COLO829 (cell line): ENCODE data around the gene ZSCAN18.

Experiments
- DNase-seq: peaks from one replicate; pipeline ENCODE4 v3.0.0; 2012; ENCODE audit warnings: low spot score

The ZSCAN18 gene

DNA sequence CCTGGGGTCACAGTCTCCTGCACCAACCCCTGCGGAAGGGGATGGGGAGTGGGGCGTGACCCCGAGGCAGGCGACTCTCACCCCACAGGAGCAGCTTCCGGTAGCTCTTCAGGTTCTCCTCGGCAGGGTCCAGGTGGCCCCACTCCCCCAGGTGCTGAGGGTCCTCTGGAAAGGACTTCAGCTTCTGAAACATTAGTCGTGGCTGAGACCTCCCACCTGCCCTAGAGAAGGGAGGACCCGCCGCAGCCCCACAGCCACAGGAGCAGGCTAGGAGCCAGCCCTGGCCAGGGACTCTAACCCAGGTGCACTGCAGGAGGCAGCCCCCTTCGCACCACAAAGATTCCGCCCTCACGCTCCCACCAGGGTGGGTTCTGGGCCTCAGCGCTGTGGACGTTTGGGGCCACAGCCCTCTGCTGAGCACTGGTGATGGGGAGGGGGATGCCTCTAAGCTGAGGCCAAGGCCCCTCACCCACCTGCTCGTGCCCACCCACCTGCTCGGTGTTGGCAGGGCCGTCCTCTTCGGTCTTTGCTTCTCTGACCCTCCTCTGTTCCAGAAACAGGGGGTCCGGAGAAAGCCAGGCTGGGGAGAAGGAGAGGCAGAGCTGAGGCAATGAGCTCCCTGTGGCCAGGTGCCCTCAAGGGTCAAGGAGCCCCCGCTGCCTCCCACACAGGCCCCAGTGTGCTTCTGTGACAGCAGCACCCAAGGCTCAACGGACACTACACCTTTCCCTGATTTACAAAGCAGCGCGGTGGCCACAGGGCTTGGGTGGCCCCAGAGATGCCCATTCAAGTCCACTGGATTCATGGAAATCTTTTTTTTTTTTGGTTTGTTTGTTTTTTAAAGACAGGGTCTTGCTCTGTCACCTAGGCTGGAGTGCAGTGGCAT lies 11.0 kb downstream of the ZSCAN18 start:
- DNase-seq, result no peak

DNA sequence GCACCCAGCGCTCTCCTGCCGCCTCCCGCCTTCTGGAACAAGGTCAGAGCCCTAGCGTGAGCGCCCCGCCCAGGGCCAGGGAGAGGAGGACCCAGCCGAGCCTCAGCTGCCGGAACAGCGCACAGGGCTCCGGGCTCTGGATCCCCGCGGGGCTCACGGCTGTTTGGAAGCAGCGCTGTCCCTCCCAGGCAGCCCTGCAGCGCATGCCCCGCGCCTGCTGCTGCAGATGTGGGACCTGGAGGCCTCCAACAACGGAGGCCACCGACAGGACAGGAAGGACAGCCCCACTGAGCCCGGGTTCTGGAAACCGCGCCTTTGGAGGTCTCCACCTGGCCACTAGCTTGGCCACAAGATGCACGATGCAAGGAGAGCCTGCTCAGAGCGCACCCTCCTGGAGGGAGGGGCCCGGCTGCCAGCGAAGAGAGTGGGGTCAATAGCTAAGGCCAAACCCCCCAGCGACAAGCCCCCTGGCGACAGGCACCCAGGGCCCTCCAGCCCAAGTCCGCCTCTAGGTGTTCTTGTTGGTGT lies 12.6 kb downstream of the ZSCAN18 start:
- no peak for DNase-seq

DNA sequence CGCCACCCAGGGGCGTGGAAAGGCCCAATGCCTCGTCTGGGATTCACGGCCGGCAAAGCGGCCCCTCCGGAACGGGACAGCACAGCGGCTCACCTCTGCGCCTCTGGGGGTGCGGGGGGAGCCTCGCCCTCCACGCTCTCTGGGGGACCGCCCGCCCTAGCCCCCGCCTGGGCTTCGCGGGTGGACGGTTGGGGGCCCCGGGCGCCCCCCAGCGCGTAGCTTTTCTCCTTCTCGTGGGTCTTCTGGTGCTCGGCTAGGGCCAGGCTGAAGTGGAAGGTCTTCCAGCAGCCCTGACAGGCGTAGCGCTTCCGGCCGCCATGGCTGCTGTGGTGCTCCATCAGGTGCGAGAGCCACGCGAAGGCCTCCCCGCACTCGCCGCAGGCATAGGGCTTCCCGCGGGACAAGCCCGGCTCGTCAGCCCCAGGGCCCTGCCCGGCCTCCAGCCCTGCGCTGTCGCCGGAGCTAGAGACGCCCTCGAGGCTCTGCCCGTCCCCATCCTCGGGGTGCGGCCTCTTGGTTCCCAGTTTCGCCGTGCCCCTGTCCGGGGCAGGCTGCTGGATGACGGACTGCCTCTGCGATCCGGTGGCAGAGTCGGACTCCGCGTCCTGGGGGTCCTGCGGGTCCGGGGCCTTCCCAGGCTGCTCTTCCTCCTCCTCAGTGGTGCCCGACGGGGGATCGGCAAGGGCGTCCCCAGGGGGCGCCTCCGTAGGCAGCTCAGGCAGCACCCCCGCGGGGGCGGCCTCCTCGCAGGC lies 13.3 kb downstream of the ZSCAN18 start:
- DNase-seq, result no peak

DNA sequence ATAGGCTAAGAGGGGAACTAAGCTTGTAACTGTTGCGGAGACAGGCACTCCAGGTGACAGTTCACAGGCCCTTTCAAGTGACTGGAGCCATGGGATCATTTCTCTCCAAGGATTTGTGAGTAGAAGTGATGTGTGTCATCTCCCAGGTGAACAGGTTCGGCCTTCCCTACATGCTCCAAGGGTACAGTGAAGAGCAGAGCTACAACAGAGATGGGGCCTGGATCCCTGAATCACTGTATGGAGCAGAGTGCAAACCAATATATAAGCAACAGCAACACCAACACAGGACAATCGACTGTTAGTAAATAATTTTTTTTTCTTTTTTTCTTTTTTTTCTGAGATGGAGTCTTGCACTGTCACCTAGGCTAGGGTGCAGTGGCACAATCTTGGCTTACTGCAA lies 15.0 kb downstream of the ZSCAN18 start:
- DNase-seq, result no peak

DNA sequence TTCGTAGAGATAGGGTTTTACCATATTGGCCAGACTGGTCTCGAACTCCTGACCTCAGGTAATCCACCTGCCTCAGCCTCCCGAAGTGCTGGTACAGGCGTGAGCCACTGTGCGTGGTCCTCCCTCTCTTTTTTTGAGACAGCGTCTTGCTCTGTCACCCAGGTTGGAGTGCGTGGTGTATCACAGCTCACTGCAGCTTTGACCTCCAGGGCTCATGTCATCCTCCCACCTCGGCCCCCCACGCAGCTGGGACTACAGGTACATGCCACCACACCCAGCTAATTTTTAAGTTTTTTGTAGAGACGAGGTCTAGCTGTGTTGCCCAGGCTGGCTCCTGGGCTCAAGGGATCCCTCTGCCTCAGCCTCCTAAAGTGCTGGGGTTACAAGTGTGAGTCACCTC lies 18.2 kb downstream of the ZSCAN18 start:
- DNase-seq, result no peak

DNA sequence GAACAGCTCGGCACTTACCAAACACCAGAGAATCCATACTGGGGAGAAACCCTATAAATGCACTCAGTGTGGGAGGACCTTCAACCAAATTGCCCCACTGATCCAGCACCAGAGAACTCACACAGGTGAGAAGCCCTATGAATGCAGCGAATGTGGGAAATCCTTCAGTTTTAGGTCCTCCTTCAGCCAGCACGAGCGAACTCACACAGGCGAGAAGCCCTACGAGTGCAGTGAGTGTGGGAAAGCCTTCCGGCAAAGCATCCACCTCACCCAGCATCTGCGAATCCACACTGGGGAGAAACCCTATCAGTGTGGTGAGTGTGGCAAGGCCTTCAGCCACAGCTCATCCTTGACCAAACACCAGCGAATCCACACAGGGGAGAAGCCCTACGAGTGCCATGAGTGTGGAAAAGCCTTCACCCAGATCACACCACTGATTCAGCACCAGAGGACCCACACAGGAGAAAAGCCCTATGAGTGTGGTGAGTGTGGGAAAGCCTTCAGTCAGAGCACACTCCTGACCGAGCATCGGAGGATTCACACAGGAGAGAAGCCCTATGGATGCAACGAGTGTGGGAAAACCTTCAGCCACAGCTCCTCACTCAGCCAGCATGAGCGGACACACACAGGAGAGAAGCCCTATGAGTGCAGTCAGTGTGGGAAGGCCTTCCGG lies 30.7 kb downstream of the ZSCAN18 start:
- DNase-seq, result no peak

DNA sequence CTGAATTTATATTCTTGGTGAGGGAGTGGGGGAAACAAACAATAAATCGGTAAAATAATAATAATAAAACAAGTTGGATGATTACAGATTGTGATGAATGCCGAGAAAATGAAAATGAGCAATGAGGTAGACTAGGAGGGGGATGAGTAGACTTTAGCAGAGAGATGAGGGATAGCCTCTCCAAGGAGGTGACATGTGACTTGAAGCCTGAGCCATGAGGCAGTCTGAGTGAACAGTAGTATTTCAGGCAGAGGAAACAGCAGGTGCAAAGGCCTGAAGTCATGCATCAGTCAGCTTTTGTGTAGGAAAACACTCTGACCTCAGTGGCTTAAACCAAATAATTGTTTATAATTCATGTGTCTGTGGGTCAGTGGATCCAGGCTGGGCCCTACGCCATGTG lies 34.3 kb downstream of the ZSCAN18 start:
- no peak for DNase-seq

DNA sequence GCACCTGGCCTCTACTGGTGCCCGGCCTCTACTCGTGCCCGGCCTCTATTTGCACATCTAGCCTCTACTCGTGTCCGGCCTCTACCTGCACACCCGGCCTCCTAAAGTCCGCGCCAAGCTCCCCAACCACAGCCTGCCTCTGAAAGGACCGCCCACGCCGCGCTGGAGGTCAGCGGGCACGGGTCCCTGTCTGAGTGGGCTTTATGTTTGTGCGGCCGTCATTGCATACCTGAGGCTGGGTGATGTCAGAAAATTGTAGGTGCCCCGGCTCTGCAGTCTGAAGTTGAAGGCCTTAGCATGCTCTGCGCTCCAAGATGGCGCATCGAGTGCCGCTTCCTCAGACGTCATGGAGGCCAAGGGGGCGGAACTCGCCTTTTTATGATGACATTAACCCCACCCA lies 37.8 kb downstream of the ZSCAN18 start:
- DNase-seq, result no peak

DNA sequence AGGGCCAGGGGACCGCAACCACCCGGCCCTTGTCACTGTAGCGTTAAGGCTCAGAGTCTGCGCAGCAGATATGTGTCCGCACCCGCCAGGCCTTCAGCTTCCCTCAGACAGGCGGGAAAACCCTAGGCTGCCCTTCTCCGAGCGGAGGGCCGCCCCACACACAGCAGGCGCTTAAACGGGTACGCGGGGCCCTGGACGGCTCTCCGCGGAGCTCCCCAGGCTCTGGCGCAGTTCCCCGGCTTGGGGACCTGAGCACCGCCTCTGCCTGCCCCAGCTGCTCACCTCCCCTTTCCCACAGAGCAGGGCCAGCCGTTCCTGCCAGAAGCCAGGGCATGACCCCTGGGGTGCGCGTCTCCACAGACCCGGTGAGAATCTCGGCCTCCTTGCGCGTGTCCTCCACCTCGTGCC lies 38.4 kb downstream of the ZSCAN18 start:
- no peak for DNase-seq

DNA sequence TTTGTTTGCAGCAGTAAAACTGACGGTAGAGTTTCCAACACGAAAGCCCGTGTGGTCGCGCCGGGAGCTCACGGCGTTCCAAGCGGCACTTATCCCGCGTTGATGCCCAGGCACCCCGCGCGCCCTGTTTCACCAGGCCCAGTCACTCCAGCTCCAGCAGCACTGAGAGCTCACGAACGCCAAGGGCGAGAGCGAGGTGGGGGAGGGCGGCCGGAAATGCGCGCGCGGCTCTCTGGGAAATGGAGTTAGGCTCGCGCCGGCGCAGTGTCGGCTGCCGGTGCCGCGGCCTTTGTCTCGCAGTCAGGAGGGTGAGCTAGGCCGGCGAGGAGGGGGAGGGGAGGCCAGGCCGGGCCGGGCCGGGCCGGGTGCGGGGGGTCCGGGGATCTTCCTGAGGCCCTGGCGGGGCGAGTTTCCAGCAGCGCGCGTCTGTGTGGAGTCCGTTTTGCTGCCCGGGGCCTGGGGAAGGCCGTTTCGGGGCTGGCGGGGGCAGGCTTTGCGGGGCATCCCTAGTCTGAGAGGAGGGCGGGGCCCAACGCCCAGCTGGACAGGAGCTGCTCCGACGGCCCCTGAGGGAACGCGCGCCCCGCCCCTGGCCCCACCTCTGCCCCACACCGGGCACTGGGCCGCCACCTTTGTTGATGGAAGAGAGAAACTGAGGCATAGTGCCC lies 38.9 kb downstream of the ZSCAN18 start, which contains the start of gene ZNF135:
TSS of gene ZNF135 (plus strand) at position 280 of the 668 bp plus-strand sequence. CDS start 721 bp downstream, outside the sequence.
- DNase-seq, result peak; percentile 17

DNA sequence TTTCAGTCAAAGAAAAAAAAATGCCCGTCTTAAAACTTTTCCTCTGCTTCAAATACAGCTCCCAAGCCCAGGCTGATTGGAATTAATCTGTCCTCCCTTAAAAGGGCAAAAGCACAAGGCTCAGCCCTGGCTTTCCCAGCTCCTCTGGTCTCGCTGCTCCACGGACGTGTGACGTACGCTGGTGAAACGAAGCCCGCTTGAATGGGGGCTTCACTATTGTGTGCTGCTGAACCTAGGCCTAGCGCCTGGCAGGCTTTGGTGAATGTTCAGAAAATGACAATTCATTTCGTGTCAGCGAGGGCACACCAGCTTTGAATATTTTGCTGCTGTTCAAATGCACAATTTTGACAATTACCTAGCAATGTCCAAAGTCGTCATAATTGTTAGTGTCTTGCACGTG lies 39.6 kb downstream of the ZSCAN18 start:
- DNase-seq, result no peak

DNA sequence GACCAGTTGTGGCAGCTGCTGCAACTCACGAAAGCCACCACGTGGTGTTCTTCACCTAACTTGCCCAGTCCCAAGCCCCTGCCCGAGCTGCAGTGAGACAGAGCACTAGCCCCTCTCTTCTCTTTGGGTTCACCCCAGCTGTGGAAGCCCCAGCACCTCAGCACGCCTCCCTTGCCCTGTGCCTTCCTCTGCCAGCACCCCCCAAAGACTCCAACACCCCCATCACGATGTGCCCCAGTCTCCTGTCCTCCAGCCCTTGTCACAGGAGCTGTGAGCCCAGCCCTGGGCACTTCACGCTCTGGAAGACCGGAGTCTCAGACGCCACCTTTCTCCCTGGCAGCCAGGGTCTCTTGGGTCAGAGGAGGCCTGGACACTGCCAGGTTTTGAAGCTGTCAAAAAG lies 41.2 kb downstream of the ZSCAN18 start:
- no peak for DNase-seq

DNA sequence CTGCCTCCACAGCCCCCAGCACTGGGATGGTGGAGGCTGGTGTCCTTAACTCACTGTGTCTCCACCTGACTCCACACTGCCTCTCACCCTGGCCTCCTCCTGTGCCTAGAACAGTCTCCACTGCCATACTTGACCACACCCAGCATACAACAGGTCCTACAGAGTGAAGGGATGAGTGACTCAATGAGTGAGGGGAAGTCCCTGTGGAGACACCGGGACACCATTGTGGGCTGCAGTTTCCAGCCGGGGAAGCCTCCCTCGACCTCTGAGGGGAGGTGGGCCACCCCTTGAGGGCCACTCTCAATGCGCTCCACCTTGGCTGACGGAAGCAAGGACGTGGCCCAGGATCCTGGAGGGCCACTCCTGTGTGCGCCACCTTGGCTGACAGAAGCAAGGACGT lies 41.8 kb downstream of the ZSCAN18 start:
- no peak for DNase-seq

DNA sequence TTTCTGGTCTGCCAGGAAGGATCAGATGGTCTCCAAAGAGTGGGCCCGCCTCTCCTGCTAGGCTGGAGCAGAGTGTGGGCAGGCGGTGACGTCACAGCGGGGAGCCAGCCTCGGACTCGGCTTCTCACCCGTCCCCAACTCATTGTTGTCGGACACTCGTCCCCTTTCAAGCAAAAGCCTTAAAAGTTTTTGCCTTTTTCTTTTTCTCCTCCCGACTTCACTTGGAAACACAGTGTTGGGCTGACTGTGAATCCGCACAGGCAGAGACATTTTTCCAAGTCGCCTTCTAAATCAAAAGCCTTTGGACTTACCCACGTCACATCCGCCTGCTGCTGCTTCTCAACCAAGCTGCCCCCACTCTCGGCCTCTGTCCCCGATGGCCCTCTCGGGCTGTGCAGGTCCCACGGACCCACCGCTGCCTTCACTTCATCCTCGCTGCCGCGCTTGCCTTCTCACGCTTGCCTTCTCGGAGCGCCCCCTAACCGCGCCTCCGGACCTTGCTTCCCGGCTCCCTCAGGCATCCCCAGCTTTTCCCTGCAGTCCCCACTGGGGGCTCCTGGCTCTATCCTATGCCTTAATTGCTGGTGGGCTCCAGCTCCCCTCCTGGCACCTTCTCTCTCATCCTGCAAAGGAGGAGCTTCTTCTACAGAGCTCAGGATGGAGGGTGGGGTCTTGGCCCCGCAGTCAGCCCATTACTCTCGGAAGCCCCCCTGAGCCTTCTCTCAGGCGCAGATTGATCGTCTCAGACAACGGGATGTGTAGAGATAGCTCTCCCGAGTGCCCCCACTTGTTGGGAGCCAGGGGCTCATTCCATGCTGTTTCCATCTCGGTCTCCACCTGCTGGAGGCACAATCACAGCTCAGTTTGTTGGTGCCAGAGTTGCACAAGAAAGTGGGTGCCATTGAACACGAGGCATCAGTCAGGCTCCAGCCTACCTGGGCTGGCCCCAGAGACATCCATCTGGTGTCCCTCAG lies 42.8 kb downstream of the ZSCAN18 start:
- no peak for DNase-seq

DNA sequence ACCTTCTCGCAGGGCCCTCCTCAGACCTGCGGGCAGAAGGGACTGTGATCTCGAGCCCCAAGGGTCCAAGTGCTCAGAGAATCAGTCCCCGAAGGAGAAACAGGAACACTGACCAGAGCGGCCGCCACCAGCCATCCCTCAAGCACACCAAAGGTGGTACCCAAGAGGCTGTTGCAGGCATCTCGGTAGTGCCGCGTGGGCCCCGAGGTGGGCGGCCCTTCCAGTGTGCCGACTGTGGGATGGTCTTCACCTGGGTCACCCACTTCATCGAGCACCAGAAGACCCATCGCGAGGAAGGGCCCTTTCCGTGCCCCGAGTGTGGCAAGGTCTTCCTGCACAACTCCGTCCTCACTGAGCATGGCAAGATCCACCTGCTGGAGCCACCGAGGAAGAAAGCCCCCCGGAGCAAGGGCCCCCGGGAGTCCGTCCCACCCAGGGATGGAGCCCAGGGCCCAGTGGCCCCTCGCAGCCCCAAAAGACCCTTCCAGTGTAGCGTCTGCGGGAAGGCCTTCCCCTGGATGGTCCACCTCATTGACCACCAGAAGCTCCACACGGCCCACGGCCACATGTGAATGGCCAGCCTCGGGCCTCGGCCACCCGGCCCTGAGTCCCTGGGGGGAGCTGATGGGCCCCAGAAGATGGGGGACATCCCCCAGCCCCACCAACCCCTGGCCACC lies 44.4 kb downstream of the ZSCAN18 start:
- DNase-seq, result no peak

DNA sequence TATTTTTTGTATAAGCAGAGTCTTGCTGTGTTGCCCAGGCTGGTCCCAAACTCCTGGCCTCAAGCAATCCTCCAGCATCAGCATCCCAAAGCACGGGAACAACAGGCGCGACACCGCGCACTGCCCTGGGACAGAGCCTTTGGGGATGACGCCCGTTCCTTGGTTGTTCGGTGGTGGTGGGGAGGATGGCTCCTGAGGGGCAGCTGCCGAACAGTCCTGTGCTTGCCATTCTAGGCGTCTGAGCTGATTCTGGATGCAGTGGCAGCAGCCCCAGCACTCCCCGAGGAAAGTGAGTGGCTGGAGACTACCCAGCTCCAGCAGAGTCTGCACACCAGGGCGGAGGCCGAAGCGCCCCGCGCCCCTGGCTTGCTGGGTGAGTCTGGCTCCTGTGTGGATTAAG lies 45.8 kb downstream of the ZSCAN18 start:
- DNase-seq, result no peak

DNA sequence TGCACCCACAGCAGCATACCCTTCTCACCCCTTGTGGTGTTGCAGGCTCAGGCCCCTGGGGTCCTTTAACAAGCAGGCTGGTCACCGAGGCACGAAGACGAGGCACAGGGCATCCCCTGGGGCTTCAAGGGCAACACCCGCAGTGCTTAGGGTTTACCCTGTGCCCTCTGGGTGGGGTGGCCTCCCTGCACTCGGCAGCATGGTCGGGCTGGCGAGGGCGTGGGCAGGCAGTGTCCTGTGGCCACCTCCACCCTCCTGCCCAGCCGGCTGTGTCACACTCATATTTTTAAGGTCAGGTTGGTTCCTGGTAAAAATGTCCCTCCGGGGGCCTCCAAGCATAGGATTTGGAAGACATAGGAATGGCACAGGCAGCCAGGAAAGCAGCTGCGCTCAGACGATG lies 50.4 kb downstream of the ZSCAN18 start:
- no peak for DNase-seq

DNA sequence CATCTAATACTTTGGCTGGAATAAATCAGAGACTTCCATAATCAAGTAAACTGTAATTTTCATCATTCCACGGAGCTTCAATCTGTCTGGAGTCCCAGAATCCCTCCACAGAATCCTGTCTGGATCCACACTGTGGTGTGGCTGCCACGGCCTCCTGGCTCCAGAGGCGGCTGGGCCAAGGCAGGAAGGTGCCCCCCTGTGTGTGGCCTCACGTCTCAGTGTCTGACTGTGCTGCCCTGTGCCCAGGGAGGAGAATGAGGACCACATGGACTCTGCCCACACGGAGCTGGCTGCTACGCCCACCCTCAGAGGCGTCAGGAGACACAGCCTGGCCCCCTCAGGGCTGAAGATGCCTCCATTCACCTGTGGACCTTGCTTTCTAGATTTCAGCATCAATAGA lies 51.2 kb downstream of the ZSCAN18 start:
- no peak for DNase-seq

DNA sequence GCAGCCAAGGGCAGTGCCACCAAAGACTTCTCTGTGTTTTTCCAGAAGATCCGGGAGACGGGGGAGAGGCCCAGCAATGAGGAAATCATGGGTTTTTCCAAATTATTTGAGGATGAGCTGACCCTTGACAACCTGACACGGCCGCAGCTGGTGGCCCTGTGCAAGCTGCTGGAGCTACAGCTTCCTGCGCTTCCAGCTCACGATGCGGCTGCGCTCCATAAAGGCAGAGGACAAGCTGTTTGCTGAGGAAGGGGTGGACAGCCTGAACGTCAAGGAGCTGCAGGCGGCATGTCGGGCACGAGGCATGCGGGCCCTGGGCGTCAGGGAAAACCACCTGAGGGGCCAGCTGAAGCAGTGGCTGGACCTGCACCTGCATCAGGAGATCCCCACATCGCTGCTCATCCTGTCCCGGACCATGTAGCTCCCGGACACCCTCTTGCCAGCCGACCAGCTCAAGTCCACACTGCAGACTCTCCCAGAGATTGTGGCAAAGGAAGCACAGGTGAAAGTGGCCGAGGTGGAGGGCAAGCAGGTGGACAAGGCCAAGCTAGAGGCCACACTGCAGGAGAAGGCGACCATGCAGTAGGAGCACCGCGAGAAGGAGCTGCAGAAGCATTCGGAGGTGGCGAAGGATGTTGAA lies 52.5 kb downstream of the ZSCAN18 start:
- DNase-seq, result no peak

DNA sequence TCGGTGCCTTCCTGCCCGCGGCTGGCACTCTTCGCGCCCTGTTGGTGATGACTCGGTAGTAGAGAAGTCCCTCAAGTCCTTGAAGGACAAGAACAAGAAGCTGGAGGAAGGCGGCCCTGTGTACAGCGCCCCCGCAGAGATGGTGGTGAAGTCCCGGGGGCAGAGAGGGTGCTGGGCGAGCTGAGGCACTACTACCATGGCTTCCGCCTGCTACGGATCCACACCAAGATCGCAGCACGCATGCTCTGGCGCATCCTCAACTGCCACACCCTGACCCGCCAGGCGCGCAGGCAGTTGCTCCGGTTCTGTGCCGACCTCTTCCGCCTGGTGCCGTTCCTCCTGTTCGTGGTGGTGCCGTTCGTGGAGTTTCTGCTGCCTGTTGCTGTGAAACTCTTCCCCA lies 53.1 kb downstream of the ZSCAN18 start:
- DNase-seq, result no peak
